HepG2 (cell line): ENCODE data around the gene PCAT7. TPM values are rescaled to one million over a fixed set of nuclear protein-coding genes. Genes with fewer than 3 reads are reported as not detected.

Experiments used
- CEBPB ChIP-seq: IDR thresholded peaks from 2 replicates; pipeline ENCODE4 v1.6.1; 2011; ENCODE audit warnings: low read depth, low read length, improper control_type of control experiment, borderline replicate concordance
- ETV5 ChIP-seq: IDR thresholded peaks from 2 replicates; pipeline ENCODE4 v1.6.1; 2018; ENCODE audit warnings: missing biosample characterization, missing genetic modification reagents, inconsistent platforms, borderline replicate concordance
- KDM5A ChIP-seq: fragments of 200-600 bp; sonication (generic); IDR thresholded peaks from 2 replicates; pipeline ENCODE4 v1.7.0; 2018; ENCODE audit warnings: antibody characterized with exemption, mild to moderate bottlenecking, low read length, borderline replicate concordance
- MXD4 ChIP-seq: IDR thresholded peaks from 2 replicates; pipeline ENCODE4 v1.6.1; 2016; ENCODE audit warnings: mild to moderate bottlenecking, missing biosample characterization, missing genetic modification reagents
- PAXIP1 ChIP-seq: sonication (generic); formaldehyde crosslinking; conservative IDR thresholded peaks from 2 replicates; pipeline ENCODE4 v1.4.0; 2020; ENCODE audit warnings: mild to moderate bottlenecking, missing genetic modification reagents, moderate library complexity
- SALL2 ChIP-seq: sonication (generic); formaldehyde crosslinking; IDR thresholded peaks from 2 replicates; pipeline ENCODE4 v1.8.1; 2023; ENCODE audit warnings: mild to moderate bottlenecking, missing genetic modification reagents, inconsistent platforms
- SMAD9 ChIP-seq: sonication (generic); formaldehyde crosslinking; IDR thresholded peaks from 2 replicates; pipeline ENCODE4 v1.5.1; 2020; ENCODE audit warnings: mild to moderate bottlenecking, missing genetic modification reagents
- TBL1XR1 ChIP-seq: fragments of 150-350 bp; IDR thresholded peaks from 2 replicates; pipeline ENCODE4 v1.6.1; 2014; ENCODE audit warnings: borderline replicate concordance, low read length; ENCODE audit not compliant: partially characterized antibody
- TCF7 ChIP-seq: sonication (generic); IDR thresholded peaks from 2 replicates; pipeline ENCODE4 v1.6.1; 2016; ENCODE audit warnings: antibody characterized with exemption, low read depth
- ZFP90 ChIP-seq: sonication (generic); formaldehyde crosslinking; IDR thresholded peaks from 2 replicates; pipeline ENCODE4 v1.8.0; 2022; ENCODE audit warnings: missing genetic modification reagents, mild to moderate bottlenecking, inconsistent platforms, borderline replicate concordance
- ZNF274 ChIP-seq: sonication (generic); formaldehyde crosslinking; IDR thresholded peaks from 2 replicates; pipeline ENCODE4 v1.5.1; 2020; ENCODE audit warnings: mild to moderate bottlenecking, missing genetic modification reagents
- ZNF337 ChIP-seq: sonication (generic); formaldehyde crosslinking; IDR thresholded peaks from 2 replicates; pipeline ENCODE4 v1.5.1; 2020; ENCODE audit warnings: missing genetic modification reagents, low read depth, mild to moderate bottlenecking, borderline replicate concordance
- ZNF343 ChIP-seq: sonication (generic); formaldehyde crosslinking; IDR thresholded peaks from 2 replicates; pipeline ENCODE4 v1.4.0; 2020; ENCODE audit warnings: mild to moderate bottlenecking, missing genetic modification reagents
- ZNF383 ChIP-seq: sonication (generic); formaldehyde crosslinking; IDR thresholded peaks from 2 replicates; pipeline ENCODE4 v1.4.0; 2020; ENCODE audit warnings: missing genetic modification reagents, mild to moderate bottlenecking, borderline replicate concordance
- ZNF451 ChIP-seq: sonication (generic); formaldehyde crosslinking; IDR thresholded peaks from 2 replicates; pipeline ENCODE4 v1.5.0; 2020; ENCODE audit warnings: mild to moderate bottlenecking, missing genetic modification reagents
- ZNF546 ChIP-seq: sonication (generic); formaldehyde crosslinking; conservative IDR thresholded peaks from 2 replicates; pipeline ENCODE4 v1.8.1; 2023; ENCODE audit warnings: mild to moderate bottlenecking, missing genetic modification reagents
- ZNF770 ChIP-seq: sonication (generic); formaldehyde crosslinking; IDR thresholded peaks from 2 replicates; pipeline ENCODE4 v1.5.0; 2020; ENCODE audit warnings: mild to moderate bottlenecking, missing genetic modification reagents
- ZNF782 ChIP-seq: sonication (generic); formaldehyde crosslinking; IDR thresholded peaks from 2 replicates; pipeline ENCODE4 v1.4.0; 2020; ENCODE audit warnings: missing genetic modification reagents, mild to moderate bottlenecking, borderline replicate concordance
- ZNF792 ChIP-seq: IDR thresholded peaks from 2 replicates; pipeline ENCODE4 v1.6.1; 2016
- polyA plus RNA-seq, 8 experiments: library from polyadenylated mRNA; depleted of rRNA in 3 of 8; stranded (reverse) in 7 of 8; unstranded in 1 of 8; fragments of >200 nt; fragmentation: Illumina TruSeq in 4 of 8; extraction: Trizol in 4 of 8; gene quantifications; 2 replicates each; pipeline versions ENCODE4 v1.2.1 to v1.2.3, GENCODE V29; 2011 to 2016; ENCODE audit warnings: low read depth in 4 of 8, missing spikeins in 1 of 8, mixed read lengths in 1 of 8; ENCODE audit not compliant: insufficient read depth in 1 of 8
- total RNA-seq, 5 experiments: library from RNA; depleted of rRNA; stranded (reverse); fragments of >200 nt; fragmentation: Illumina TruSeq; extraction: Trizol; gene quantifications; 2 replicates each; pipeline ENCODE4 v1.2.3, GENCODE V29; 2016; ENCODE audit warnings: low read depth in 1 of 5
- TF ChIP-seq, protein P1 (sequence below), 2 experiments: sonication (generic) in 1 of 2; formaldehyde crosslinking in 1 of 2; IDR thresholded peaks; 2 replicates each; pipeline versions ENCODE4 v1.4.0 to v1.6.1; 2018 to 2020; ENCODE audit warnings: missing genetic modification reagents in 2 of 2, borderline replicate concordance in 1 of 2, low read depth in 1 of 2, mild to moderate bottlenecking in 1 of 2, missing biosample characterization in 1 of 2

The PCAT7 gene
- total and polyA plus RNA-seq, 2 of the 13 experiments (the other 11 are each of a cell fraction or from before 2014, with no cell fraction given), result 2.3 to 3.9 TPM

DNA sequence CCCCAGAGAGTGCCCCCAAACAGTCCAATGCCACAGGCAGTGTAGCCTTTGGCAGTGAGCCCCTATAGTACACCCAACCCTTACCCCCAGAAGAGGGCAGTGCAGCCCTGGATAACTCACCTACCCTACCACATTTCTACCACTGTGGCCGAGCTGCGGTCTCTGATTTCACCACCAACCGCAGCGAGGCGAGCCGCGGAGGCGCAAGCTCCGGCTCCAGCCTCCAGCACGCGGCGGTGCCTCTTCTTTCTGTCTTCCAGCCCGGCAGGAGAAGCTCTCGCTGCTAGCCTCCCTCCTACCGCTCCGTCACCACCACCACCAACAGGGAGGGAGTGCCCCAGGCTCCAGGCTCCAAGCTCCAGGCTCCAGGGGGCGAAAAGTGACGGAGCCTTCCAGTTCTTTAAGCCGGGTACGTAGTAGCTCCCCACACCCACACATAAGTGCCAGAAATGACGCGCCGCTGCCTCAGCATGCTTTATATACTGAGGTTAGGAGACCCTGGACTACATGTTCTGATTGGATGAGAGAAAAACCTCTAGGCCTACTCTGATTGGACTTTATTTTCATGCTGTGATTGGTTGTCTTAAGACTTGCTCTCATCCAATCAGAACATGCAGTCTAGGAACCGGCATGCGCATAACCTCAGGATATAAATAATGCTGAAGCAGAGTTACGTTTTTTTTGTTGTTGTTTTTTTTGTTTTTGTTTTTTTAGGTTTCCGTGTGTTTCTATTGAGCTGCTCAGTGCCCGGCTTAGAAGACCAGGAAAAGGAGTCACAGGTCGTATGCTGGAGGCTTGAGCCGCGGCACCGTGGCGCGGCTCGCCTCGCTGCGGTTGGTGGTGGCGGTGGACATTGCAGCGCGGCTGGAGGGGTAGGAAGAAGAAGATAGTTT is at the start of gene PCAT7 (continued):
- TF ChIP-seq SMAD9 (CRISPR knock-in tag) (no peak), ZNF792 (CRISPR knock-in tag) (peak; percentile 40; the same call in 1 of the 2 replicates), KDM5A (peak; percentile 74; the same call in 1 of the 2 replicates), ZNF383 (CRISPR knock-in tag) (0 out of 2 replicates have a peak, but pooled peaks have one; percentile 66), ZNF451 (CRISPR knock-in tag) (no peak), SALL2 (CRISPR knock-in tag) (0 out of 2 replicates have a peak, but pooled peaks have one; percentile 13), TBL1XR1 (no peak), ZNF546 (no peak), ETV5 (peak; percentile 8; the same call in 1 of the 2 replicates), MXD4 (CRISPR knock-in tag) (no peak), TCF7 (no peak), ZFP90 (CRISPR knock-in tag) (no peak), ZNF770 (peak; percentile 81), CEBPB (peak; percentile 18; the same call in 1 of the 2 replicates), ZNF337 (CRISPR knock-in tag) (peak; percentile 59; the same call in 1 of the 2 replicates), PAXIP1 (CRISPR knock-in tag) (peak; percentile 48; the same call in 1 of the 2 replicates), ZNF343 (CRISPR knock-in tag) (peak; percentile 78; the same call in 1 of the 2 replicates), ZNF274 (CRISPR knock-in tag) (peak; percentile 79), ZNF782 (peak; percentile 26; the same call in 1 of the 2 replicates)
- TF ChIP-seq, protein P1, sequence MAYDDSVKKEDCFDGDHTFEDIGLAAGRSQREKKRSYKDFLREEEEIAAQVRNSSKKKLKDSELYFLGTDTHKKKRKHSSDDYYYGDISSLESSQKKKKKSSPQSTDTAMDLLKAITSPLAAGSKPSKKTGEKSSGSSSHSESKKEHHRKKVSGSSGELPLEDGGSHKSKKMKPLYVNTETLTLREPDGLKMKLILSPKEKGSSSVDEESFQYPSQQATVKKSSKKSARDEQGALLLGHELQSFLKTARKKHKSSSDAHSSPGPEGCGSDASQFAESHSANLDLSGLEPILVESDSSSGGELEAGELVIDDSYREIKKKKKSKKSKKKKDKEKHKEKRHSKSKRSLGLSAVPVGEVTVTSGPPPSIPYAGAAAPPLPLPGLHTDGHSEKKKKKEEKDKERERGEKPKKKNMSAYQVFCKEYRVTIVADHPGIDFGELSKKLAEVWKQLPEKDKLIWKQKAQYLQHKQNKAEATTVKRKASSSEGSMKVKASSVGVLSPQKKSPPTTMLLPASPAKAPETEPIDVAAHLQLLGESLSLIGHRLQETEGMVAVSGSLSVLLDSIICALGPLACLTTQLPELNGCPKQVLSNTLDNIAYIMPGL (CRISPR knock-in tag; IDR thresholded peaks at IDR 0.05; ENCODE audit: borderline replicate concordance in 1 of 2, low read depth in 1 of 2), result peak; percentile 64 to 96
